WERI-Rb-1 (cell line): ENCODE data around the gene VWA5B2.

ENCODE experiments used
- DNase-seq: peaks from one replicate; pipeline ENCODE4 v3.0.0-alpha.2; 2020
- H3K27ac ChIP-seq: fragments of 250-450 bp; sonication (Bioruptor Pico); 2 replicates; pipeline ENCODE4 v1.5.1; 2020; ENCODE audit warnings: mild to moderate bottlenecking, moderate library complexity
- H3K27me3 ChIP-seq: fragments of 250-450 bp; sonication (Bioruptor Pico); 2 replicates; pipeline ENCODE4 v1.5.1; 2021; ENCODE audit warnings: mild to moderate bottlenecking, low read depth, moderate library complexity; ENCODE audit not compliant: insufficient read depth, severe bottlenecking
- H3K36me3 ChIP-seq: fragments of 250-450 bp; sonication (Bioruptor Pico); 2 replicates; pipeline ENCODE4 v1.5.1; 2020; ENCODE audit warnings: mild to moderate bottlenecking, moderate library complexity
- H3K4me3 ChIP-seq: 2 replicates; pipeline ENCODE4 v1.5.1; 2011; ENCODE audit warnings: low read depth, mild to moderate bottlenecking, control low read depth, low read length
- H3K9me3 ChIP-seq: fragments of 250-450 bp; sonication (Bioruptor Pico); 2 replicates; pipeline ENCODE4 v1.5.1; 2021; ENCODE audit warnings: mild to moderate bottlenecking, moderate library complexity; ENCODE audit not compliant: severe bottlenecking
- CTCF ChIP-seq: IDR thresholded peaks from 2 replicates; pipeline ENCODE4 v1.5.1; 2011; ENCODE audit warnings: low read depth, mild to moderate bottlenecking, control low read depth, inconsistent platforms, low read length

Gene VWA5B2

GRCh38 chr3:184259396-184259877 lies 30.1 kb downstream of the VWA5B2 start:
- Histone ChIP-seq H3K27ac (no peak overlapping the region), H3K27me3 (peaks cover 30% of the 10 kb centered on the region), H3K4me3 (no peak overlapping the region), H3K9me3 (no peaks in the 10 kb centered on the region), H3K36me3 (no peaks in the 10 kb centered on the region)
- no peak for DNase-seq
- no peak for TF ChIP-seq CTCF

- Histone ChIP-seq H3K27ac (no peak overlapping the region), H3K27me3 (peaks cover 30% of the 10 kb centered on the region), H3K4me3 (peak overlapping the region; percentile 75), H3K9me3 (no peaks in the 10 kb centered on the region), H3K36me3 (no peaks in the 10 kb centered on the region)
- no peak for DNase-seq
- TF ChIP-seq CTCF = no peak
Measured at GRCh38 chr3:184259878-184260723, 30.7 kb downstream of the VWA5B2 start.

- 0 out of 2 replicates have a peak overlapping the region, but pooled peaks have one; percentile 43 for H3K27ac ChIP-seq
- DNase-seq = no peak
- H3K9me3 ChIP-seq = no peaks in the 10 kb centered on the region
- no peak for TF ChIP-seq CTCF
- peaks cover 30% of the 10 kb centered on the region for H3K27me3 ChIP-seq
- no peaks in the 10 kb centered on the region for H3K36me3 ChIP-seq
- H3K4me3 ChIP-seq = peak overlapping the region; percentile 75
Measured at GRCh38 chr3:184260724-184261269, 31.4 kb downstream of the VWA5B2 start.

- no peaks in the 10 kb centered on the region for H3K36me3 ChIP-seq
- no peak for TF ChIP-seq CTCF
- H3K27me3 ChIP-seq = peaks cover 30% of the 10 kb centered on the region
- peak within 1 kb of the TSS; percentile 75 for H3K4me3 ChIP-seq
- peak within 1 kb of the TSS; percentile 58 for H3K27ac ChIP-seq
- peak; percentile 95 for DNase-seq
- H3K9me3 ChIP-seq = no peaks in the 10 kb centered on the region
Measured at GRCh38 chr3:184261270-184261853, 32.0 kb downstream of the VWA5B2 start, which contains the start of gene CAMK2N2. TSS of gene CAMK2N2 (minus strand) at chr3:184261553. CDS start at chr3:184261285, 268 bp downstream.

GRCh38 chr3:184261854-184262763 lies 32.7 kb downstream of the VWA5B2 start:
- DNase-seq = peak; percentile 53
- Histone ChIP-seq H3K36me3 (no peaks in the 10 kb centered on the region), H3K27me3 (peaks cover 30% of the 10 kb centered on the region), H3K4me3 (peak overlapping the region; percentile 49), H3K9me3 (peaks cover under 1% of the 10 kb centered on the region), H3K27ac (peak overlapping the region; percentile 58)
- no peak for TF ChIP-seq CTCF
